H1 (cell line): ENCODE data around the gene USP53. TPM values are rescaled to one million over a fixed set of nuclear protein-coding genes. Genes with fewer than 3 reads are reported as not detected.

Experiments
- CTBP2 ChIP-seq: IDR thresholded peaks from 2 replicates; pipeline ENCODE4 v1.7.0; 2011; ENCODE audit warnings: borderline replicate concordance, mild to moderate bottlenecking, moderate library complexity, mixed read lengths, low read length; ENCODE audit not compliant: insufficient read depth, insufficient read length
- SRF ChIP-seq: IDR thresholded peaks from 2 replicates; pipeline ENCODE4 v1.6.1; 2011; ENCODE audit warnings: mild to moderate bottlenecking, low read depth, low read length, moderate library complexity
- polyA plus RNA-seq, 7 experiments: library from polyadenylated mRNA; depleted of rRNA in 3 of 7; stranded (reverse) in 5 of 7; unstranded in 2 of 7; fragments of >200 nt in 5 of 7; fragments of 200-250 nt in 2 of 7; gene quantifications; 1 replicate in 5 of 7; 2 replicates in 1 of 7; 4 replicates in 1 of 7; pipeline versions ENCODE4 v1.2.1 to v1.2.3, GENCODE V29; 2011 to 2013; ENCODE audit warnings: missing spikeins in 2 of 7, mixed read lengths in 2 of 7
- total RNA-seq: library from RNA; stranded (reverse); fragmentation: NEBNext Ultra II Directional; extraction: Animal tissue kit (Norgen Biotek cat#: 25700); gene quantifications from 2 replicates; pipeline ENCODE4 v1.2.1, GENCODE V29; 2021

The USP53 gene
- total and polyA plus RNA-seq, 2 of the 8 experiments (the other 6 are each of a cell fraction or from before 2014, with no cell fraction given) = 2.9 to 14.9 TPM

- TF ChIP-seq CTBP2 (no peak), SRF (no peak)
Observed at GRCh38 chr4:119209586-119209985, 2.9 kb upstream of the USP53 start (continued).
